Endodermal cell (in vitro differentiated cells): ENCODE measurements around the gene RNF112. TPM values are rescaled to one million over a fixed set of nuclear protein-coding genes. Genes with fewer than 3 reads are reported as not detected.

Experiments used
- DNase-seq: peaks from one replicate; pipeline ENCODE4 v3.0.0-alpha.2; 2017
- H3K27ac ChIP-seq: 2 replicates; pipeline ENCODE4 v1.5.1; 2013; ENCODE audit warnings: mild to moderate bottlenecking, low read depth, low read length, moderate library complexity
- H3K27me3 ChIP-seq: 2 replicates; pipeline ENCODE4 v1.6.1; 2013; ENCODE audit warnings: mild to moderate bottlenecking, low read length, moderate library complexity; ENCODE audit not compliant: insufficient read depth, control insufficient read depth, poor library complexity, severe bottlenecking
- H3K36me3 ChIP-seq: 2 replicates; pipeline ENCODE4 v1.7.0; 2013; ENCODE audit warnings: mild to moderate bottlenecking, low read length, moderate library complexity; ENCODE audit not compliant: control insufficient read depth, insufficient read depth
- H3K4me1 ChIP-seq: one replicate; pipeline ENCODE4 v1.7.0; 2013; ENCODE audit warnings: low read length; ENCODE audit not compliant: control insufficient read depth, insufficient read depth
- H3K4me3 ChIP-seq: 2 replicates; pipeline ENCODE4 v1.5.1; 2013; ENCODE audit warnings: mild to moderate bottlenecking, low read length, moderate library complexity
- H3K9ac ChIP-seq: 2 replicates; pipeline ENCODE4 v1.6.1; 2013; ENCODE audit warnings: mild to moderate bottlenecking, low read length, moderate library complexity; ENCODE audit not compliant: poor library complexity, severe bottlenecking; ENCODE audit errors: extremely low read depth
- H3K9me3 ChIP-seq: 2 replicates; pipeline ENCODE4 v1.6.1; 2013; ENCODE audit warnings: mild to moderate bottlenecking, low read length, moderate library complexity; ENCODE audit not compliant: control insufficient read depth
- H3K27ac Mint-ChIP-seq: 2 replicates; pipeline ENCODE4 v1.8.0; 2020; ENCODE audit warnings: mixed read lengths
- H3K27me3 Mint-ChIP-seq: 2 replicates; pipeline ENCODE4 v1.8.0; 2021; ENCODE audit warnings: mild to moderate bottlenecking, mixed read lengths; ENCODE audit not compliant: insufficient read depth
- H3K36me3 Mint-ChIP-seq: 2 replicates; pipeline ENCODE4 v1.8.0; 2020; ENCODE audit warnings: low read depth, mixed read lengths
- H3K4me1 Mint-ChIP-seq: 2 replicates; pipeline ENCODE4 v1.8.0; 2020; ENCODE audit warnings: mixed read lengths
- H3K4me3 Mint-ChIP-seq: 2 replicates; pipeline ENCODE4 v1.8.0; 2020; ENCODE audit warnings: mild to moderate bottlenecking, moderate library complexity, mixed read lengths
- H3K9me3 Mint-ChIP-seq: 2 replicates; pipeline ENCODE4 v1.8.0; 2020; ENCODE audit warnings: mild to moderate bottlenecking, mixed read lengths
- WGBS, 2 experiments: methylation state at CpG; one replicate each; pipeline versions ENCODE4 v1.1.5 to v1.1.7; 2013; ENCODE audit warnings: missing lambda C conversion rate in 2 of 2, mixed read lengths in 1 of 2; ENCODE audit not compliant: insufficient coverage in 1 of 2, insufficient read length in 1 of 2; 5-methylcytosine and 5-hydroxymethylcytosine counted together
- total RNA-seq, 2 donors: library from RNA; stranded (reverse); fragmentation: NEBNext Ultra II Directional in 1 of 2; extraction: Animal tissue kit (Norgen Biotek cat#: 25700) in 1 of 2; gene quantifications; 2 replicates in 1 of 2; 3 replicates in 1 of 2; pipeline ENCODE4 v1.2.1, GENCODE V29; 2021
- TF ChIP-seq, protein P1 (sequence below): fragments of 200-600 bp; sonication (generic); conservative IDR thresholded peaks from 2 replicates; pipeline ENCODE4 v1.5.0; 2021; ENCODE audit warnings: antibody characterized with exemption, mild to moderate bottlenecking

The RNF112 gene
- total RNA-seq, 2 donors from 2014 or later: 1.1 to 1.9 TPM

GRCh38 chr17:19372011-19372370, 39.0 kb upstream of the RNF112 start:
- Histone ChIP-seq H3K9ac (no peak overlapping the region), H3K27me3 (no peaks in the 10 kb centered on the region), H3K4me1 (no peaks in the 10 kb centered on the region), H3K9me3 (no peaks in the 10 kb centered on the region), H3K27ac (no peak overlapping the region), H3K36me3 (peaks cover 9% of the 10 kb centered on the region), H3K4me3 (no peak overlapping the region)
- Mint-ChIP-seq H3K36me3 (peaks cover 12% of the 10 kb centered on the region), H3K4me1 (peaks cover 3% of the 10 kb centered on the region), H3K27me3 (no peaks in the 10 kb centered on the region), H3K9me3 (no peaks in the 10 kb centered on the region), H3K4me3 (no peak overlapping the region), H3K27ac (peak overlapping the region; percentile 70)
- TF ChIP-seq, protein P1, sequence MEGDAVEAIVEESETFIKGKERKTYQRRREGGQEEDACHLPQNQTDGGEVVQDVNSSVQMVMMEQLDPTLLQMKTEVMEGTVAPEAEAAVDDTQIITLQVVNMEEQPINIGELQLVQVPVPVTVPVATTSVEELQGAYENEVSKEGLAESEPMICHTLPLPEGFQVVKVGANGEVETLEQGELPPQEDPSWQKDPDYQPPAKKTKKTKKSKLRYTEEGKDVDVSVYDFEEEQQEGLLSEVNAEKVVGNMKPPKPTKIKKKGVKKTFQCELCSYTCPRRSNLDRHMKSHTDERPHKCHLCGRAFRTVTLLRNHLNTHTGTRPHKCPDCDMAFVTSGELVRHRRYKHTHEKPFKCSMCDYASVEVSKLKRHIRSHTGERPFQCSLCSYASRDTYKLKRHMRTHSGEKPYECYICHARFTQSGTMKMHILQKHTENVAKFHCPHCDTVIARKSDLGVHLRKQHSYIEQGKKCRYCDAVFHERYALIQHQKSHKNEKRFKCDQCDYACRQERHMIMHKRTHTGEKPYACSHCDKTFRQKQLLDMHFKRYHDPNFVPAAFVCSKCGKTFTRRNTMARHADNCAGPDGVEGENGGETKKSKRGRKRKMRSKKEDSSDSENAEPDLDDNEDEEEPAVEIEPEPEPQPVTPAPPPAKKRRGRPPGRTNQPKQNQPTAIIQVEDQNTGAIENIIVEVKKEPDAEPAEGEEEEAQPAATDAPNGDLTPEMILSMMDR: no peak
- 94 to 95% methylated on average over 9 of the region's 9 CpGs for WGBS, 2 experiments
- DNase-seq: peak; percentile 43

DNA sequence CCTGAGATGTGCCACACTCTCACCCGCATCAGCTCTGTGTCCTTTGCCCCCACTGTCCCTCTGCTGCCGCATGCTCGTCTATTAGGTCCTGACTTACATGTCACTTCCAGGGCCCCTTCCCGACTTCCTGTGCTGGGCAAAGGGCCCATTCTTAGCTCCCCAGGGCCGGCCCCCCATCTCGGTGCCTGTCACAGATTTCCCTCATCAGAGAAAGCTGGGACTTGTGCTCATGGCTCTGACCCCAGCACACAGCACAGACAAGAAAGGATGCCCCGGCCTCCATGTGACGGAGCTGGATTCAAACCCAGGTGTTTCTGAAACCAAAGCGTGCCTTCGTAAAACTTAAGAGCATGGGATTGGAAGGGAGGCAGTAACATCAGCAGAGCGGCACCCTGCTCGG, 38.6 kb upstream of the RNF112 start:
- peaks cover 5% of the 10 kb centered on the region for H3K4me1 Mint-ChIP-seq
- no peak overlapping the region for H3K4me3 ChIP-seq
- H3K27ac Mint-ChIP-seq: peak overlapping the region; percentile 70
- no peak overlapping the region for H3K9ac ChIP-seq
- H3K27me3 ChIP-seq: no peaks in the 10 kb centered on the region
- 95 to 96% methylated on average over 9 to 12 of the region's 12 CpGs for WGBS, 2 experiments
- H3K4me3 Mint-ChIP-seq: no peak overlapping the region
- DNase-seq: no peak
- no peaks in the 10 kb centered on the region for H3K9me3 ChIP-seq
- no peaks in the 10 kb centered on the region for H3K27me3 Mint-ChIP-seq
- H3K36me3 Mint-ChIP-seq: peaks cover 12% of the 10 kb centered on the region
- H3K4me1 ChIP-seq: no peaks in the 10 kb centered on the region
- TF ChIP-seq, protein P1: no peak
- no peaks in the 10 kb centered on the region for H3K9me3 Mint-ChIP-seq
- peaks cover 9% of the 10 kb centered on the region for H3K36me3 ChIP-seq
- H3K27ac ChIP-seq: no peak overlapping the region

DNA sequence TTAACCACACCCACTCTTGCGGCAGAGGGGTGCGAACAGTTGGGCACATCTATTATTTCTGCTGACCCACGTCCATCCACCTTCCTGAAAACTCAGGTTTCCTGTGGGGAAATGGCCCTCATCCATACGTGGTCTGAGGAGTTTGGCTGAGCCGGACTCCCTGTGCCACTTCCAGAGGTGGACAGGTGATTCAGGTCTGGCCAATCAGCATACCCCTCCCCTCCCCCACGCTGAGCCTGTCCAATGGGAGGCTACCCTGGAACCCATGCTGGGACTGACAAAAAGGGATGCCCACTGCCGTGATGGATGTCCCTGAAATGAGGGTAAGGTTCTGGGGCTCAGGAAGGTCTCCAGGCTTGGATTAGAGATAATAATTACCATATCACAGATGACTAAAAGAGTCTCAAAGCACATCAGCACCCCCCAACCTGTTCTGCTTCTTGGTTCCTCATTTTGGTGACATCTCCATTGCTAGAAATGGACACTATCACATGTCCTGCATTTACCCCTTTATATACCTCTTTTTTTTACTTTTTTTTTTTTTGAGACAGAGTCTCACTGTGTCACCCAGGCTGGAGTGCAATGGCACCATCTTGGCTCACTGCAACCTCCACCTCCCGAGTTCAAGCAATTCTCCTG, 38.0 kb upstream of the RNF112 start:
- Histone ChIP-seq H3K27ac (no peak overlapping the region), H3K36me3 (peaks cover 9% of the 10 kb centered on the region), H3K9ac (no peak overlapping the region), H3K4me3 (no peak overlapping the region), H3K4me1 (no peaks in the 10 kb centered on the region), H3K27me3 (no peaks in the 10 kb centered on the region), H3K9me3 (no peaks in the 10 kb centered on the region)
- WGBS, 2 experiments: 93% methylated on average over 3 to 8 of the region's 8 CpGs
- Mint-ChIP-seq H3K36me3 (peaks cover 12% of the 10 kb centered on the region), H3K4me1 (peaks cover 5% of the 10 kb centered on the region), H3K27ac (no peak overlapping the region), H3K27me3 (no peaks in the 10 kb centered on the region), H3K9me3 (no peaks in the 10 kb centered on the region), H3K4me3 (no peak overlapping the region)
- peak; percentile 67 for DNase-seq
- TF ChIP-seq, protein P1: no peak
